Activated CD8-positive, alpha-beta memory T cell treated with anti-CD3 and anti-CD28 coated beads, Interleukin-2, amount 50 U/mL, for 48 hours (primary cell): ENCODE results near the gene ZNF429.
"Not testable (repeated sequence)": the region's sequence is repeated elsewhere in the genome, so short reads cannot be mapped to it uniquely, and the experiment has no call there.

ENCODE experiments used
- DNase-seq: peaks from one replicate; pipeline ENCODE4 v3.0.0-alpha.2; 2020

ZNF429 gene

GRCh38 chr19:21593502-21593901, 88.1 kb downstream of the ZNF429 start:
- DNase-seq, result no peak

- DNase-seq, result no peak
These were observed 88.8 kb downstream of the ZNF429 start for GRCh38 chr19:21593934-21594820.

- DNase-seq, result no peak
These were observed 89.8 kb downstream of the ZNF429 start for GRCh38 chr19:21595185-21595584.

GRCh38 chr19:21602082-21602658, 96.8 kb downstream of the ZNF429 start:
- DNase-seq, result no peak

GRCh38 chr19:21602659-21603430, 97.4 kb downstream of the ZNF429 start:
- not testable (repeated sequence) for DNase-seq

GRCh38 chr19:21603431-21604231, 98.2 kb downstream of the ZNF429 start:
- no peak for DNase-seq

DNA sequence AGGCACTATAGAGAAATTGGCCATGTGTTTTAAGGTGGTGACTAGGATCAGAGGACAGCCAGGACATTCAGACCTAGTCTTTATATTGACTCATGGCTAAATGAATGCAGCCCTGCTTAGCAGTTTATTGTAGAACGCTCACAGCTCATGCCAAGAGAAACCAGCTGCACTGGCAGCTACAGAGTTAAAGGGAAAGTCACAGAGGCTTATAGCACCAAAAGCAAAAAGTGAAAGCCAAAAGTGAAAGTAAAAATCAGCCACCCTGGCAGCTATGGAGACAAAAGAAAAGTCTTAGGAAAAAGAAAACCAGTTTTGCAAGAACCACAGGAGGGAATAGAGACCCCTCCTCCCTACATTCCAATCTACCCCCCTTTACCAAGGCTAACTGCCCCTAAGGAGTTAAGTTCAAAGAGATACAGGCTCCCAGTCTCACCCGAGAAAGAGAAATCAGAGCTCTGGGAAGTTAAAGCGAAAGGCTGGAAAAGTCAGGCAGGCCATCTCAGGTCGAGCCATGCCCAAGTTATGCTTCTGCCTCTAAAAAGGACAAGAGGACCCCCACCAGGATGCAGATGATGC, 99.0 kb downstream of the ZNF429 start:
- DNase-seq, result no peak
